MM.1S (cell line): ENCODE data around the gene GPR160.

Source experiments
- DNase-seq: peaks from one replicate; pipeline ENCODE4 v3.0.0-alpha.2; 2015
- H2AFZ ChIP-seq: fragments of 300-600 bp; sonication (generic); 2 replicates; pipeline ENCODE4 v1.6.0; 2016; ENCODE audit warnings: antibody characterized with exemption, low read length
- H3F3A ChIP-seq: fragments of 300-600 bp; sonication (generic); 2 replicates; pipeline ENCODE4 v1.6.1; 2016; ENCODE audit warnings: mild to moderate bottlenecking, antibody characterized with exemption, low read length, moderate library complexity, mixed read lengths; ENCODE audit not compliant: insufficient read depth
- H3K27ac ChIP-seq: fragments of 300-600 bp; sonication (generic); 2 replicates; pipeline ENCODE4 v1.5.1; 2016; ENCODE audit warnings: mild to moderate bottlenecking, low read length
- H3K27me3 ChIP-seq: fragments of 300-600 bp; sonication (generic); replicated peaks from 2 replicates; pipeline ENCODE4 v1.6.0; 2016; ENCODE audit warnings: low read length; ENCODE audit not compliant: insufficient read depth
- H3K36me3 ChIP-seq: fragments of 300-600 bp; sonication (generic); replicated peaks from 2 replicates; pipeline ENCODE4 v1.6.1; 2016; ENCODE audit warnings: mild to moderate bottlenecking, low read length, mixed read lengths; ENCODE audit not compliant: insufficient read depth
- H3K4me1 ChIP-seq: fragments of 300-600 bp; sonication (generic); 2 replicates; pipeline ENCODE4 v1.6.1; 2016; ENCODE audit warnings: low read length, mixed read lengths
- H3K4me2 ChIP-seq: fragments of 300-600 bp; sonication (generic); 2 replicates; pipeline ENCODE4 v1.6.0; 2016; ENCODE audit warnings: low read depth, low read length
- H3K4me3 ChIP-seq: fragments of 300-600 bp; sonication (generic); 2 replicates; pipeline ENCODE4 v1.5.1; 2016; ENCODE audit warnings: low read length, mixed read lengths
- H3K79me2 ChIP-seq: fragments of 300-600 bp; sonication (generic); 2 replicates; pipeline ENCODE4 v1.6.1; 2016; ENCODE audit warnings: mixed run types, low read length, mixed read lengths
- H3K9ac ChIP-seq: fragments of 300-600 bp; sonication (generic); 2 replicates; pipeline ENCODE4 v1.6.1; 2016; ENCODE audit warnings: low read length, mixed read lengths
- H3K9me2 ChIP-seq: fragments of 300-600 bp; sonication (generic); replicated peaks from 2 replicates; pipeline ENCODE4 v1.6.1; 2016; ENCODE audit warnings: mild to moderate bottlenecking, low read length, mixed read lengths; ENCODE audit not compliant: insufficient read depth
- H3K9me3 ChIP-seq: fragments of 300-600 bp; sonication (generic); replicated peaks from 2 replicates; pipeline ENCODE4 v1.6.1; 2016; ENCODE audit warnings: mild to moderate bottlenecking, low read length, mixed read lengths; ENCODE audit not compliant: insufficient read depth
- H4K20me1 ChIP-seq: fragments of 300-600 bp; sonication (generic); 2 replicates; pipeline ENCODE4 v1.6.1; 2016; ENCODE audit warnings: mild to moderate bottlenecking, low read length, moderate library complexity, mixed read lengths; ENCODE audit not compliant: insufficient read depth
- CTCF ChIP-seq: fragments of 300-600 bp; sonication (generic); IDR thresholded peaks from 2 replicates; pipeline ENCODE4 v1.5.1; 2016; ENCODE audit warnings: antibody characterized with exemption, low read length, mixed read lengths
- EZH2 ChIP-seq: fragments of 300-600 bp; sonication (generic); optimal IDR thresholded peaks from 2 replicates; pipeline ENCODE3; 2017; ENCODE audit warnings: low read depth, mild to moderate bottlenecking, antibody characterized with exemption, low read length, mixed read lengths
- EZH2phosphoT487 ChIP-seq: fragments of 300-600 bp; sonication (generic); IDR thresholded peaks from 2 replicates; pipeline ENCODE4 v1.6.1; 2018; ENCODE audit warnings: antibody characterized with exemption, low read length

The GPR160 gene

GRCh38 chr3:170077361-170077760, 39.6 kb downstream of the GPR160 start:
- Histone ChIP-seq H3K9me3 (no peaks in the 10 kb centered on the region), H4K20me1 (no peaks in the 10 kb centered on the region; the same call in 1 of the 2 replicates), H3K79me2 (no peaks in the 10 kb centered on the region), H3K36me3 (no peaks in the 10 kb centered on the region), H3K27me3 (no peaks in the 10 kb centered on the region), H3K9me2 (no peaks in the 10 kb centered on the region), H3K9ac (no peak overlapping the region), H2AFZ (no peak overlapping the region), H3K4me2 (no peak overlapping the region), H3K4me1 (no peaks in the 10 kb centered on the region), H3K4me3 (no peak overlapping the region), H3K27ac (no peak overlapping the region), H3F3A (peaks cover 5% of the 10 kb centered on the region; the same call in 1 of the 2 replicates)
- TF ChIP-seq CTCF (no peak), EZH2 (no peak), EZH2phosphoT487 (no peak)
- no peak for DNase-seq

GRCh38 chr3:170078620-170079281, 41.0 kb downstream of the GPR160 start:
- H3K4me1 ChIP-seq = no peaks in the 10 kb centered on the region
- no peak overlapping the region for H3K4me3 ChIP-seq
- no peak overlapping the region for H3K4me2 ChIP-seq
- no peaks in the 10 kb centered on the region; the same call in 1 of the 2 replicates for H4K20me1 ChIP-seq
- H3K9me3 ChIP-seq = no peaks in the 10 kb centered on the region
- H2AFZ ChIP-seq = no peak overlapping the region
- H3K9me2 ChIP-seq = no peaks in the 10 kb centered on the region
- peaks cover 3% of the 10 kb centered on the region; the same call in 1 of the 2 replicates for H3K36me3 ChIP-seq
- H3F3A ChIP-seq = peaks cover 10% of the 10 kb centered on the region; the same call in 1 of the 2 replicates
- no peak overlapping the region for H3K27ac ChIP-seq
- no peaks in the 10 kb centered on the region for H3K27me3 ChIP-seq
- no peak for DNase-seq
- H3K79me2 ChIP-seq = no peaks in the 10 kb centered on the region
- TF ChIP-seq EZH2phosphoT487 (no peak), CTCF (peak; percentile 22; the same call in 1 of the 2 replicates)
- H3K9ac ChIP-seq = no peak overlapping the region

DNA sequence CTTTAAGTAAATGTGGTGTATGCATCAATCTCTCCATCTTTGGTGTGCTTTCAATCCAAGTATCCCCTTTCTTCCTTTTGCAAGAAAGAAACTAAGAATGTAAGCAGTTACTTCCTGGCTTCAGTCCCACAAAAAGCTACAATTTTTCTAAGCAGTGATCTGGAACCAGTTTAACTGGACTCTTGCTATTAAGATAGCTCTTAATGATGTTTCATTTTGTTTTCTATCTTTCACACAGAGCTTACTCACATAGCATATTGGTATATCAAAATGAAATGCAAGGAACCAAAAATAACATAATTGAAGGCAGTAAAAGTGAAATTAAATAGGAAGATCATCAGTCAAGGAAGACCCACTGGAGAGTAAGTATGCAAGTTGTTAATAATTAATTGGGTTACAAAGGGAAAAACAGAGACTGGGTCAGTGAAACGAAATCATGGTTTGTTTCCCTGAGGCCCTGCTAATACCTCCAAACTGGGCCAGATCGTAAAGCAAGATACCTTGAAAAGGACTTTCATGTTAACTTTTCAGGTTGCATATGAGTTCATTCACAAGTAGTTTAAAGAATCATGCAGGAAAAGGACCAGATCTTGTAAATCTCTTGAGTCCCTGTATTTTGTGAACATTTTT, 41.9 kb downstream of the GPR160 start:
- DNase-seq = no peak
- no peak overlapping the region for H3K27ac ChIP-seq

More for the DNA sequence above, 41.9 kb downstream of the GPR160 start:
- H3K9ac ChIP-seq = no peak overlapping the region
- H3K27me3 ChIP-seq = no peaks in the 10 kb centered on the region
- peaks cover 3% of the 10 kb centered on the region; the same call in 1 of the 2 replicates for H3K36me3 ChIP-seq
- H3K4me3 ChIP-seq = no peak overlapping the region
- H3K79me2 ChIP-seq = no peaks in the 10 kb centered on the region
- no peaks in the 10 kb centered on the region for H3K4me1 ChIP-seq
- H3K4me2 ChIP-seq = no peak overlapping the region
- H3K9me2 ChIP-seq = no peaks in the 10 kb centered on the region
- no peaks in the 10 kb centered on the region for H3K9me3 ChIP-seq
- H3F3A ChIP-seq = peaks cover 10% of the 10 kb centered on the region; the same call in 1 of the 2 replicates
- no peak for TF ChIP-seq CTCF
- no peak for TF ChIP-seq EZH2
- TF ChIP-seq EZH2phosphoT487 = no peak
- H2AFZ ChIP-seq = no peak overlapping the region
- H4K20me1 ChIP-seq = no peaks in the 10 kb centered on the region; the same call in 1 of the 2 replicates
